Testis (tissue), 3 donors: ENCODE results near the gene ANKRD60. TPM values are rescaled to one million over a fixed set of nuclear protein-coding genes. Genes with fewer than 3 reads are reported as not detected.

Experiments
- DNase-seq: peaks from one replicate; pipeline ENCODE4 v3.0.0-alpha.2; 2019
- H3K27ac ChIP-seq, 2 donors: fragments of 200-600 bp; sonication (generic); one replicate each; pipeline ENCODE4 v1.5.1; 2019
- H3K27me3 ChIP-seq: fragments of 200-600 bp; sonication (generic); one replicate; pipeline ENCODE4 v1.5.1; 2019
- H3K36me3 ChIP-seq: fragments of 200-600 bp; sonication (generic); one replicate; pipeline ENCODE4 v1.5.1; 2017; ENCODE audit warnings: low read depth; ENCODE audit errors: missing control alignments
- H3K4me1 ChIP-seq: fragments of 200-600 bp; sonication (generic); one replicate; pipeline ENCODE4 v1.5.1; 2019
- H3K4me3 ChIP-seq, 2 donors: fragments of 200-600 bp; sonication (generic); one replicate each; pipeline ENCODE4 v1.5.1; 2017 to 2019
- H3K9me3 ChIP-seq: fragments of 200-600 bp; sonication (generic); one replicate; pipeline ENCODE4 v1.5.1; 2017
- CTCF ChIP-seq, 3 experiments: fragments of 450-650 bp in 2 of 3; fragments of 200-600 bp in 1 of 3; sonication (generic) in 1 of 3; IDR thresholded peaks; one replicate each; pipeline ENCODE4 v1.5.1; 2016 to 2019; ENCODE audit warnings: antibody characterized with exemption in 3 of 3, mild to moderate bottlenecking in 2 of 3, moderate library complexity in 1 of 3
- POLR2A ChIP-seq: fragments of 450-650 bp; IDR thresholded peaks from one replicate; pipeline ENCODE4 v1.6.1; 2017; ENCODE audit warnings: antibody characterized with exemption, mild to moderate bottlenecking, moderate library complexity
- WGBS, 2 donors: methylation state at CpG; one replicate each; pipeline ENCODE4 v1.1.5; 2018; 5-methylcytosine and 5-hydroxymethylcytosine counted together
- intact Hi-C: fragments of 100-400 bp; cut with DNase I; formaldehyde crosslinking; loops from one replicate; pipeline ENCODE4 v1.15.1; 2023; ENCODE audit warnings: low total_unique reads
- polyA plus RNA-seq: library from polyadenylated mRNA; stranded (reverse); fragments of 350-450 nt; fragmentation: Illumina TruSeq; extraction: RNeasy Lipid Tissue Mini Kit (QIAGEN cat#74804); gene quantifications from one replicate; pipeline ENCODE4 v1.2.3, GENCODE V29; 2014; ENCODE audit warnings: low read depth, low replicate concordance; ENCODE audit not compliant: insufficient read depth
- total RNA-seq, 2 donors: library from RNA; depleted of rRNA; stranded (reverse); fragments of >200 nt; gene quantifications; one replicate each; pipeline ENCODE4 v1.2.3, GENCODE V29; 2016

ANKRD60 gene
- total and polyA plus RNA-seq, 3 donors from 2014 or later: 3.0 to 8.0 (median 7.7) TPM

GRCh38 chr20:58233393-58233792, 4.9 kb upstream of the ANKRD60 start:
- DNase-seq: no peak
- 95 to 97% methylated on average over 6 to 8 of the region's 8 CpGs for whole genome bisulfite sequencing, 2 donors
- Histone ChIP-seq H3K4me3 (no peak overlapping the region), H3K27ac (no peak overlapping the region), H3K9me3 (no peaks in the 10 kb centered on the region), H3K4me1 (no peaks in the 10 kb centered on the region), H3K27me3 (no peaks in the 10 kb centered on the region), H3K36me3 (no peaks in the 10 kb centered on the region)
- TF ChIP-seq CTCF (IDR thresholded peaks at IDR 0.05) (no peak), POLR2A (no peak)
- intact Hi-C loops: loop anchor here (10.0 kb wide), 1 partner anchor 591 kb away; no protein-coding TSS in a partner anchor

- no peaks in the 10 kb centered on the region for H3K4me1 ChIP-seq
- no peak for DNase-seq
- no peak overlapping the region for H3K27ac ChIP-seq
- no peaks in the 10 kb centered on the region for H3K9me3 ChIP-seq
- intact Hi-C loops: loop anchor here (10.0 kb wide), 1 partner anchor 593 kb away; no protein-coding TSS in a partner anchor
- no peak for TF ChIP-seq POLR2A
- no peak for TF ChIP-seq CTCF (IDR thresholded peaks at IDR 0.05)
- no peaks in the 10 kb centered on the region for H3K36me3 ChIP-seq
- H3K27me3 ChIP-seq: no peaks in the 10 kb centered on the region
- no peak overlapping the region for H3K4me3 ChIP-seq
- 66% methylated on average over 6 of the region's 6 CpGs for WGBS, 2 donors
These were observed 3.2 kb upstream of the ANKRD60 start for GRCh38 chr20:58231683-58232082.

GRCh38 chr20:58229198-58229798, 845 bp upstream of the ANKRD60 start:
- H3K27me3 ChIP-seq: no peaks in the 10 kb centered on the region
- no peaks in the 10 kb centered on the region for H3K9me3 ChIP-seq
- H3K4me1 ChIP-seq: no peaks in the 10 kb centered on the region
- no peaks in the 10 kb centered on the region for H3K36me3 ChIP-seq
- TF ChIP-seq CTCF (IDR thresholded peaks at IDR 0.05): no peak
- TF ChIP-seq POLR2A: no peak
- 67 to 76% methylated on average over 14 of the region's 14 CpGs for WGBS, 2 donors
- no peak for DNase-seq
- H3K4me3 ChIP-seq: peak overlapping the region in 1 of 2 donors; percentile 24
- no peak overlapping the region for H3K27ac ChIP-seq
- intact Hi-C loops: no loop called here

GRCh38 chr20:58228103-58228483, 360 bp downstream of the ANKRD60 start:
- no peaks in the 10 kb centered on the region for H3K4me1 ChIP-seq
- TF ChIP-seq CTCF (IDR thresholded peaks at IDR 0.05): no peak
- no peak for TF ChIP-seq POLR2A
- no peaks in the 10 kb centered on the region for H3K9me3 ChIP-seq
- H3K27me3 ChIP-seq: no peaks in the 10 kb centered on the region
- no peak overlapping the region for H3K27ac ChIP-seq
- H3K4me3 ChIP-seq: peak overlapping the region in 1 of 2 donors; percentile 18
- intact Hi-C loops: no loop called here
- WGBS, 2 donors: 12% methylated on average over 11 of the region's 29 CpGs; no CpG with 5 or more reads in 1 of the 2 donors
- DNase-seq: no peak
- no peaks in the 10 kb centered on the region for H3K36me3 ChIP-seq
